ENCODE results near the gene MALRD1. TPM values are rescaled to one million over a fixed set of nuclear protein-coding genes. Genes with fewer than 3 reads are reported as not detected.

MALRD1 gene
- total and polyA plus RNA-seq, 2 donors from 2014 or later, result 2.0 to 2.4 TPM

DNA sequence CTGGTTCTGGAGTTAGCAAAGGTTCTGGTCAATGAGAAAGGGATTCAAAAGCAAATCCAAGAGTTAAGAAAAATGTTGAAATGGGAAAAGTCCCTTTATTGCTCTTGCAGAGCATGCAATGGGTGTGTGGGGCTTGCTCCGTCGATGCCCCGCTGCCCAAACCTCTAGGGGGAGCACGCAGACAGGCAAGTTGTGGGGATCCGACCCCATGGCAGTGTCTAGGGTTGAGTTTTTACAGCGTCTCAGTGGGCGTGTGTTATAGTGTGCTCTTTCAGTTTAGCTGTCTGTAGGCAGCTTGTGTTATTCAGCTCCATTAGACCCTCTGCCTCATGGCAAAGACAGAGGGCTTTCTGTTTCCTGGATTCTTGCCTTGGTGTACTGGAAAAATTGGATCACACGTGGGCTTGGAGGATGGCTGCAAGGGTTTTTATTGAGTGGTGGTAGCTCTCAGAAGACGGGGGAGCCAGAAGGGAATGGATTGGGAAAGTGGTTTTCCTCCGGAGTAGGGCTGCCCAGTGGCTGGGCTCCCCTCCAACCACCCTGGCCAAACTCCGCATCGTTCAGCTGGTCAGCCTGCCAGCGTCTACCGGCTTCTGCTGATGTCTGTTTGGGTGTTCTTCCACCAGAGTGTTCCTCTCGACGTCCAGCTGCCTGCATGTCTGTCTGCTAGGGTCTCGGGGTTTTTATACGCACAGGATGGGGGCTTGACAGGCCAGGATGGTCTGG lies 665.4 kb downstream of the MALRD1 start:
- TF ChIP-seq, protein P1, sequence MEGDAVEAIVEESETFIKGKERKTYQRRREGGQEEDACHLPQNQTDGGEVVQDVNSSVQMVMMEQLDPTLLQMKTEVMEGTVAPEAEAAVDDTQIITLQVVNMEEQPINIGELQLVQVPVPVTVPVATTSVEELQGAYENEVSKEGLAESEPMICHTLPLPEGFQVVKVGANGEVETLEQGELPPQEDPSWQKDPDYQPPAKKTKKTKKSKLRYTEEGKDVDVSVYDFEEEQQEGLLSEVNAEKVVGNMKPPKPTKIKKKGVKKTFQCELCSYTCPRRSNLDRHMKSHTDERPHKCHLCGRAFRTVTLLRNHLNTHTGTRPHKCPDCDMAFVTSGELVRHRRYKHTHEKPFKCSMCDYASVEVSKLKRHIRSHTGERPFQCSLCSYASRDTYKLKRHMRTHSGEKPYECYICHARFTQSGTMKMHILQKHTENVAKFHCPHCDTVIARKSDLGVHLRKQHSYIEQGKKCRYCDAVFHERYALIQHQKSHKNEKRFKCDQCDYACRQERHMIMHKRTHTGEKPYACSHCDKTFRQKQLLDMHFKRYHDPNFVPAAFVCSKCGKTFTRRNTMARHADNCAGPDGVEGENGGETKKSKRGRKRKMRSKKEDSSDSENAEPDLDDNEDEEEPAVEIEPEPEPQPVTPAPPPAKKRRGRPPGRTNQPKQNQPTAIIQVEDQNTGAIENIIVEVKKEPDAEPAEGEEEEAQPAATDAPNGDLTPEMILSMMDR (IDR thresholded peaks at IDR 0.05; ENCODE audit: borderline replicate concordance, extremely low read depth, insufficient read depth), result no peak
- H3K9me3 ChIP-seq (ENCODE audit: control insufficient read depth in 2 of 3, insufficient read depth in 1 of 3, low read length in 3 of 3), result peaks cover 0 to 20% (median 0%) of the 10 kb centered on the region in 3 donors
- no peak overlapping the region for H3K27ac ChIP-seq (ENCODE audit: low read depth in 2 of 2, low read length in 2 of 2)
- intact Hi-C loops (cut with DNase I), result no loop called here
- FAIRE-seq (no peak), DNase-seq (no peak)
- H3K4me3 ChIP-seq (ENCODE audit: low read length in 3 of 3), result no peak overlapping the region
- no peak overlapping the region for H3K9ac ChIP-seq (ENCODE audit: low read length in 3 of 3)
- H3K36me3 ChIP-seq (ENCODE audit: control insufficient read depth in 2 of 3, insufficient read depth in 3 of 3, low read length in 3 of 3), result no peaks in the 10 kb centered on the region
- H3K4me1 ChIP-seq (ENCODE audit: control insufficient read depth in 2 of 3, insufficient read depth in 2 of 3, low read depth in 1 of 3, low read length in 3 of 3), result no peaks in the 10 kb centered on the region
- H3K27me3 ChIP-seq (ENCODE audit: control insufficient read depth, insufficient read depth, low read length), result no peaks in the 10 kb centered on the region

DNA sequence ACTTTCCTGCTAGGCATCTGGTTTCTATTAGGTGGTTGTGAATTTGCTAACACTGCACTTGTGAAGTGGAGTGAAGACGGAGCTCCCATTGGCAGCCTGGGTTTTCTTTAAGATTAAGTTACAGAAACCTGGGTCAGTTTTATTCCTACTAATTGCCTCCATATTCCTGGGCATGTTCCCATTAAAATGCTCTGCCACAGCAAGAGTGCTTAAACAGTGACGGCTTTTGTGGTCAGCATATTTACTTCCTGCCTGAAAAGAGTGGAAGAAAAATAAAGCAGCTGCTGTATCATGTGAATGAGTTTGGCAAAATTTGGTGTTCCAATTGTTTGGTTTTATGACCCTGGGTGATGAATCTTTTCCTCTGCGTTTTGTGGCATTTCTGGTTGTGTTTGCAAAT lies 670.7 kb downstream of the MALRD1 start:
- TF ChIP-seq, protein P1 (IDR thresholded peaks at IDR 0.05; ENCODE audit: borderline replicate concordance, extremely low read depth, insufficient read depth), result no peak
- no peaks in the 10 kb centered on the region for H3K36me3 ChIP-seq (ENCODE audit: control insufficient read depth in 2 of 3, insufficient read depth in 3 of 3, low read length in 3 of 3)
- intact Hi-C loops (cut with DNase I), result no loop called here
- DNase-seq (peak in 2 of 5 donors; percentile 12 to 34), FAIRE-seq (no peak)
- no peaks in the 10 kb centered on the region for H3K9me3 ChIP-seq (ENCODE audit: control insufficient read depth in 2 of 3, insufficient read depth in 1 of 3, low read length in 3 of 3)
- H3K4me3 ChIP-seq (ENCODE audit: low read length in 3 of 3), result no peak overlapping the region
- no peak overlapping the region for H3K27ac ChIP-seq (ENCODE audit: low read depth in 2 of 2, low read length in 2 of 2)
- H3K27me3 ChIP-seq (ENCODE audit: control insufficient read depth, insufficient read depth, low read length), result no peaks in the 10 kb centered on the region
- H3K9ac ChIP-seq (ENCODE audit: low read length in 3 of 3), result no peak overlapping the region
- no peaks in the 10 kb centered on the region for H3K4me1 ChIP-seq (ENCODE audit: control insufficient read depth in 2 of 3, insufficient read depth in 2 of 3, low read depth in 1 of 3, low read length in 3 of 3)

DNA sequence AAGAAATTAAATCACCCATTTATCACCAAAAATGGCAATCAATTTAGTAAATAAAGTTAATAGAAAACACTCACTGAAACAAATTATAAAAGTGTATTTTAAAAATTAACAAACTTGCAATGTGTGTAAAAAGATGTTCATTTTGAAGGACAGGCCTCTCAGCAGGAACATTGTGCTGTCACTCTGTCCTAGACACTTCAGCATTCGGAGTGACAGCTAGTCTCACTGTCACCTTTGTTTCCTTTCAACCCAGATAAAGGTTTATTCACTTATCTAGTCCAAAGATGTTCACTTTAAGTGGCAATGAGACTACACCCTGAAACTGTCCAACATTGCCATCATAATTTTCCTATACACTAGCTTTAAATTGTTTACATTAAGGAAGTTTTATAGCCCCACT lies 675.7 kb downstream of the MALRD1 start:
- FAIRE-seq (no peak), DNase-seq (no peak)
- no peaks in the 10 kb centered on the region for H3K9me3 ChIP-seq (ENCODE audit: control insufficient read depth in 2 of 3, insufficient read depth in 1 of 3, low read length in 3 of 3)
- no peaks in the 10 kb centered on the region for H3K4me1 ChIP-seq (ENCODE audit: control insufficient read depth in 2 of 3, insufficient read depth in 2 of 3, low read depth in 1 of 3, low read length in 3 of 3)
- no peaks in the 10 kb centered on the region for H3K36me3 ChIP-seq (ENCODE audit: control insufficient read depth in 2 of 3, insufficient read depth in 3 of 3, low read length in 3 of 3)
- TF ChIP-seq, protein P1 (IDR thresholded peaks at IDR 0.05; ENCODE audit: borderline replicate concordance, extremely low read depth, insufficient read depth), result no peak
- H3K27ac ChIP-seq (ENCODE audit: low read depth in 2 of 2, low read length in 2 of 2), result no peak overlapping the region
- no peak overlapping the region for H3K4me3 ChIP-seq (ENCODE audit: low read length in 3 of 3)
- H3K27me3 ChIP-seq (ENCODE audit: control insufficient read depth, insufficient read depth, low read length), result no peaks in the 10 kb centered on the region
- H3K9ac ChIP-seq (ENCODE audit: low read length in 3 of 3), result no peak overlapping the region
- intact Hi-C loops (cut with DNase I), result no loop called here

Measured in kidney (tissue), 14 donors.